Duodenal mucosa (tissue), 2 donors: ENCODE data around the gene POLD4.

ENCODE experiments used
- H3K27ac ChIP-seq: one replicate; pipeline ENCODE4 v1.7.0; 2013; ENCODE audit warnings: low read depth, low read length
- H3K27me3 ChIP-seq, 2 donors: one replicate each; pipeline ENCODE4 v1.7.0; 2013; ENCODE audit warnings: low read length in 2 of 2, control low read depth in 1 of 2; ENCODE audit not compliant: insufficient read depth in 2 of 2, control insufficient read depth in 1 of 2
- H3K36me3 ChIP-seq, 2 donors: one replicate each; pipeline ENCODE4 v1.7.0; 2013; ENCODE audit warnings: low read length in 2 of 2, control low read depth in 1 of 2; ENCODE audit not compliant: insufficient read depth in 2 of 2, control insufficient read depth in 1 of 2
- H3K4me1 ChIP-seq, 2 donors: one replicate each; pipeline ENCODE4 v1.7.0; 2013; ENCODE audit warnings: low read length in 2 of 2, control low read depth in 1 of 2; ENCODE audit not compliant: insufficient read depth in 2 of 2, control insufficient read depth in 1 of 2
- H3K4me3 ChIP-seq, 2 donors: one replicate each; pipeline ENCODE4 v1.7.0; 2013; ENCODE audit warnings: low read length in 2 of 2, low read depth in 1 of 2
- H3K9ac ChIP-seq, 2 donors: one replicate each; pipeline ENCODE4 v1.7.0; 2013; ENCODE audit warnings: low read length in 2 of 2, low read depth in 1 of 2
- H3K9me3 ChIP-seq, 2 donors: one replicate each; pipeline ENCODE4 v1.7.0; 2013; ENCODE audit warnings: low read length in 2 of 2, control low read depth in 1 of 2; ENCODE audit not compliant: control insufficient read depth in 1 of 2

POLD4 gene

DNA sequence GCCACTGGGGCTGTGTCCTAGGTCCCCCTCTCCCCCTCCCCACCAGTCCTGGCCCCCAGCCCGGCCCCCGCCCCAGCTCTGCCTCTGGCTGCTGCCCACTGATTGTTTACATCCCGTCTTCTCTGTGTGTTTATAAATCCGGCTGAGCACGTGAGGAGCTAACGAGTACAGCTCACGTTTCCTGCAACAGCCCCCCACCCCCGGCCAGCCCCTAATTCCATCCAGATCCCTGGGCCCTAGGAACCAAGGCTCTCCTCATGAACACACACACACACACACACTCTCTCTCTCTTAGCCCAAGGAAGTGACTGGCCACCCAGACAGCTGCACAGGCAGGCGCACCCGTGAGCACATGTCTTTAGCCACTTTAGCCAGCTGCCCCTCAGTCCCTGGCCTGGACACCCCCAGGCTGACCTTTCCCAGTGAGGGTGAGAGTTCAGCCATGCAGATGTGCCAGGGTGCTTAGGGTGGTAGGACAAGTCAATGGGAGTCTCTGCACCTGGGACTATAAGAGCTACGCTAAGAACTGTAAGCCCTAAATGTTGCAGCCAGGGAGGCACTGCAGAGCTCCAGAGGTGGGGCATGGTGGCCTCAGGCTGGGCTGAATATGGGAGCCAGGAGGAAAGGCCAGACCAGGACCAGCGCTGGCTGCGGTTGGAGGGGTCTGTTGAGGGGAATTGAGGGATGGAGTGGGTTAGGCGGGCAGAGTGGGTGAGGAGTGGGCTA is 17.2 kb upstream of the POLD4 start:
- Histone ChIP-seq H3K27me3 (no peaks in the 10 kb centered on the region), H3K9ac (no peak overlapping the region), H3K4me1 (peaks cover 33 to 44% of the 10 kb centered on the region in 2 donors), H3K36me3 (no peaks in the 10 kb centered on the region), H3K27ac (no peak overlapping the region), H3K9me3 (no peaks in the 10 kb centered on the region), H3K4me3 (no peak overlapping the region)

DNA sequence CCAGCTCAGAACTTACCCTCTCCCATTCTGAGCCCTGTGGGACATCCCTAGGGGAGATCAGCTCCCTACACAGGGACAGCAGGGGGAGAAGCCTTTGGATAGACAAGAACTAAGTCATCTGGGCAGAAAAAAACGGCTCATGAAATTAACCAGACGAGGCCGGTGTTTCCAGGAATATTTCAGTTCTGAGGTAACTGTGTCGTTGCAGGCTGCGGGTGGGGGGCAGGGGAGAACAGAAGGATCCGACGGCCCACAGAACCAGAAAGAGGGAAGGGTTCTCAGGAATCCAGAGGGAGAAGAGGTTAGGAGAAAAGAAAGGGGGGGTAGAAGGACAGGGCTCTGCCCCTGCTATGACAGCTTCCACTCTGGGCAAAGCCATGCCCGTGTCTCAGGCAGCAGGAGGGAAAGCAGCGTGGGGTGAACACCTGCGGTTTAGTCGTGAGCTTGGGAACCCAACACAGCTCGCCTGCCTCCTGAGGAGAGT is 16.5 kb upstream of the POLD4 start:
- Histone ChIP-seq H3K9ac (no peak overlapping the region), H3K4me3 (no peak overlapping the region), H3K27me3 (no peaks in the 10 kb centered on the region), H3K27ac (peak overlapping the region; percentile 32), H3K36me3 (no peaks in the 10 kb centered on the region), H3K4me1 (peaks cover 33 to 44% of the 10 kb centered on the region in 2 donors), H3K9me3 (no peaks in the 10 kb centered on the region)

DNA sequence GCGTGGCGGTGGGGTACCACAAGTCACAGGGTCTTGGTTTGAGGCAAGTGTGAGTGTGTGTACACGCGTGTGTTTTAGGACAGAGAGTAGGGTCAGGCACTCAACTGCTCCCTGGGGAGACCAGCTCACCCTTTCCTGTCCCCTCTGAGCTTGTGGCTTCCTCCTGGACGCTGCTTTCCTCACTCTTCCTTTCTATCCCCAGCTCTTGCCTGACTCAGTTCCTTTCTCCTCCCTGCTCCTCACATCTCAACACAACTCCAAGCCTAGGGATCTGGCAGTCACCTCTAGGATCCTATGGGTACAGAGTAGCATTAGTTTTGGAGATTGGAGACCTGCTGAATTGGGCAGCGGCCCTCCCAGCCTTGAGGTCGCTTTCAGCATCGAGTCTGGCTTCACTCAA is 15.9 kb upstream of the POLD4 start:
- H3K27ac ChIP-seq: peak overlapping the region; percentile 32

GRCh38 chr11:67368621-67369020 is 15.3 kb upstream of the POLD4 start:
- no peak overlapping the region for H3K4me3 ChIP-seq
- H3K9ac ChIP-seq: no peak overlapping the region
- no peaks in the 10 kb centered on the region for H3K36me3 ChIP-seq
- H3K9me3 ChIP-seq: no peaks in the 10 kb centered on the region
- H3K27me3 ChIP-seq: no peaks in the 10 kb centered on the region
- peaks cover 21 to 33% of the 10 kb centered on the region in 2 donors for H3K4me1 ChIP-seq
- no peak overlapping the region for H3K27ac ChIP-seq

More for the DNA sequence above, 15.9 kb upstream of the POLD4 start:
- Histone ChIP-seq H3K4me1 (peaks cover 27 to 39% of the 10 kb centered on the region in 2 donors), H3K9me3 (no peaks in the 10 kb centered on the region), H3K36me3 (no peaks in the 10 kb centered on the region), H3K27me3 (no peaks in the 10 kb centered on the region), H3K4me3 (no peak overlapping the region), H3K9ac (no peak overlapping the region)

GRCh38 chr11:67367761-67368227 is 14.4 kb upstream of the POLD4 start:
- Histone ChIP-seq H3K27me3 (no peaks in the 10 kb centered on the region), H3K36me3 (no peaks in the 10 kb centered on the region), H3K27ac (no peak overlapping the region), H3K4me1 (peaks cover 21 to 32% of the 10 kb centered on the region in 2 donors), H3K9ac (no peak overlapping the region), H3K4me3 (no peak overlapping the region), H3K9me3 (no peaks in the 10 kb centered on the region)

DNA sequence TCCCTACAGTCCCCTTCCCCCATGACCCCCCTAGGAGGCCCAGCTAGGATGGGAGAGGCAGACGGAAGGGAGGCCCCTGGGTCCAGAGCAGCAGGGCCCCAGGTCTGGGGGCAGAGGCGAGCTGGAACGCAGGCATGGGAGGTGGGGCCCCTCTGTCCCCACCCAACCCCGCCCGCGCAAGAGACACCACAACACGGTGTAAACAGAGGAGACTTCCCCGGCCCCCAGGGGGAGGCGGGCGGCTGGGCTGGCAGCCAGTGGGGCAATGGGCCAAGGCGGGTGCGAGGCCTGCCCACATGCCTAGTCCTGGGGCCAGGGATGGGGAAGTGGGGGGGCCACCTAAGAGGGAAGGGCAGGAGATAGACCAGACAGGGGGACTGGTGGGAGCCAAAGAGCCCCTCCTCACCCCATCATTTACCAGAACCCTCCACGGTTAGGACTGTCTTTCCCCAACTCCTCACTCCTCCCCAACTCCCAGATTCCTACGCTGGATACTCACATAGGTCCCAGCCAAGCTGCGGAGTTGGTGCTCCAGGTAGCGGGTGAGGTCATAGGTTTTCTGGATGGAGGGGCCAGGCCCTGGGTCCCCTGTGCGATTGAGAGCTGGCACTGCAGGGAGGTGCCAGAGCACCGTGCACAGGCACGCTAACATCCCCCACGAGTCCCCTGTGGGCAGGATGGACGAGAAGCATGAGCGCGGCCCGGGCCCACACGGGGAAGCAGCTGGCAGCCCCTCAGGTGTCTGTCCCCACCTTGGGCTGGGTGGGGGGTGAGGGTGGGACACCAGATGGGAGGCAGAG is 13.8 kb upstream of the POLD4 start:
- Histone ChIP-seq H3K4me1 (peaks cover 20 to 31% of the 10 kb centered on the region in 2 donors), H3K9me3 (no peaks in the 10 kb centered on the region), H3K36me3 (no peaks in the 10 kb centered on the region), H3K9ac (no peak overlapping the region), H3K27ac (no peak overlapping the region), H3K27me3 (no peaks in the 10 kb centered on the region), H3K4me3 (no peak overlapping the region)

DNA sequence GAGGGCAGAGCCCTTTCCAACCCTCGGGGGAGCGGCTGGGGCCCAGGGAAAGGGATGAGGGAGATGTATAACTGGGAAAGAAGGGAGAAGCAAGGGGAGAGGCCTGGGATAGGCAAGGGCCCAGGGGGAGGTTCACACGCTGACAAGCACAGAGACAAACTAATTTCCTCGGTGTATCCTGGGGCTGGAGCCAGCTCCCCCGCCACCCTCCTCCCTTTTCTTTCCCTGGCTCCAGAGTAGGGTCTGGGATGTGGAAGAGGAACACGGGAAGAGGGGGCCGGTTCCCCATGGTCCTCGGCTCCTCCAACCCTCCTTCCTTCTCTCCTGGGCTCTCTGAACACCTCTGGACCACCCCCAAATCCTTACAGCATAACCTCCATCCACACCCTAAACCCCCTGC is 13.2 kb upstream of the POLD4 start:
- Histone ChIP-seq H3K4me3 (no peak overlapping the region), H3K9ac (no peak overlapping the region), H3K4me1 (peaks cover 14 to 24% of the 10 kb centered on the region in 2 donors)

GRCh38 chr11:67365736-67366444 is 12.5 kb upstream of the POLD4 start:
- Histone ChIP-seq H3K9ac (no peak overlapping the region), H3K27me3 (no peaks in the 10 kb centered on the region), H3K27ac (no peak overlapping the region), H3K4me3 (no peak overlapping the region), H3K36me3 (no peaks in the 10 kb centered on the region), H3K9me3 (no peaks in the 10 kb centered on the region), H3K4me1 (peaks cover 8 to 18% of the 10 kb centered on the region in 2 donors)

More for the DNA sequence above, 13.2 kb upstream of the POLD4 start:
- Histone ChIP-seq H3K36me3 (no peaks in the 10 kb centered on the region), H3K27ac (no peak overlapping the region), H3K27me3 (no peaks in the 10 kb centered on the region), H3K9me3 (no peaks in the 10 kb centered on the region)

- no peak overlapping the region for H3K9ac ChIP-seq
- no peak overlapping the region for H3K4me3 ChIP-seq
- peaks cover 8 to 12% of the 10 kb centered on the region in 2 donors for H3K4me1 ChIP-seq
- H3K27me3 ChIP-seq: no peaks in the 10 kb centered on the region
- H3K27ac ChIP-seq: no peak overlapping the region
- no peaks in the 10 kb centered on the region for H3K9me3 ChIP-seq
- no peaks in the 10 kb centered on the region for H3K36me3 ChIP-seq
These were observed 11.7 kb upstream of the POLD4 start for GRCh38 chr11:67364783-67365722.
